Testis (tissue), 2 donors: ENCODE measurements around the gene IPO11.

Experiments used
- CTCF ChIP-seq, 3 experiments: fragments of 450-650 bp in 2 of 3; fragments of 200-600 bp in 1 of 3; sonication (generic) in 1 of 3; IDR thresholded peaks; one replicate each; pipeline ENCODE4 v1.5.1; 2016 to 2019; ENCODE audit warnings: antibody characterized with exemption in 3 of 3, mild to moderate bottlenecking in 2 of 3, moderate library complexity in 1 of 3
- POLR2A ChIP-seq: fragments of 450-650 bp; IDR thresholded peaks from one replicate; pipeline ENCODE4 v1.6.1; 2017; ENCODE audit warnings: antibody characterized with exemption, mild to moderate bottlenecking, moderate library complexity

GRCh38 chr5:62395210-62395950 lies 17.2 kb upstream of the IPO11 start:
- TF ChIP-seq CTCF (IDR thresholded peaks at IDR 0.05) (no peak), POLR2A (no peak)
